Common myeloid progenitor, CD34-positive (primary cell): ENCODE results near the gene TFPI2.

Experiments used
- CTCF ChIA-PET: fragments of 350-600 bp; sonication (Branson Sonifier 250); formaldehyde crosslinking; loops from one replicate; lab custom pipeline; 2021; ENCODE audit warnings: antibody characterized with exemption; lab: Charles Lee
- POLR2A ChIA-PET: fragments of 350-600 bp; sonication (Branson Sonifier 250); formaldehyde crosslinking; loops from one replicate; lab custom pipeline; 2021; ENCODE audit warnings: antibody characterized with exemption; lab: Charles Lee
- DNase-seq, 3 donors: peaks; one replicate each; pipeline versions ENCODE4 v3.0.0 to v3.0.0-alpha.2; 2013
- H3K27ac ChIP-seq, 2 experiments: 1 replicate in 1 of 2; 2 replicates in 1 of 2; pipeline ENCODE4 v1.7.0; 2013; ENCODE audit warnings: inconsistent platforms in 2 of 2, low read length in 2 of 2, mild to moderate bottlenecking in 2 of 2, low read depth in 1 of 2, moderate library complexity in 1 of 2; ENCODE audit not compliant: severe bottlenecking in 2 of 2, insufficient read depth in 1 of 2, poor library complexity in 1 of 2
- H3K27me3 ChIP-seq, 5 experiments: replicated peaks in 2 of 5; 1 replicate in 3 of 5; 2 replicates in 2 of 5; pipeline versions ENCODE4 v1.6.1 to v1.7.0; 2013; ENCODE audit warnings: low read length in 4 of 5, mild to moderate bottlenecking in 2 of 5, moderate library complexity in 2 of 5, inconsistent platforms in 1 of 5; ENCODE audit not compliant: insufficient read depth in 5 of 5, control insufficient read depth in 4 of 5
- H3K36me3 ChIP-seq, 4 experiments: 1 replicate in 2 of 4; 2 replicates in 2 of 4; pipeline versions ENCODE4 v1.6.1 to v1.7.0; 2013; ENCODE audit warnings: low read length in 3 of 4, control low read depth in 1 of 4, mild to moderate bottlenecking in 1 of 4; ENCODE audit not compliant: control insufficient read depth in 4 of 4, insufficient read depth in 4 of 4
- H3K4me1 ChIP-seq, 4 experiments: 1 replicate in 3 of 4; 2 replicates in 1 of 4; pipeline versions ENCODE4 v1.6.1 to v1.7.1; 2013; ENCODE audit warnings: low read length in 3 of 4, mild to moderate bottlenecking in 3 of 4, control low read depth in 1 of 4, inconsistent platforms in 1 of 4, moderate library complexity in 1 of 4; ENCODE audit not compliant: control insufficient read depth in 4 of 4, insufficient read depth in 4 of 4; ENCODE audit errors: control extremely low read depth in 1 of 4
- H3K4me3 ChIP-seq, 7 experiments: 1 replicate in 4 of 7; 2 replicates in 3 of 7; pipeline versions ENCODE4 v1.5.1 to v1.7.0; 2013; ENCODE audit warnings: mild to moderate bottlenecking in 7 of 7, low read length in 6 of 7, moderate library complexity in 6 of 7, inconsistent platforms in 2 of 7, low read depth in 2 of 7, control low read depth in 1 of 7; ENCODE audit not compliant: insufficient read depth in 4 of 7, control insufficient read depth in 1 of 7; ENCODE audit errors: extremely low read depth in 1 of 7
- H3K9me3 ChIP-seq, 5 experiments: 1 replicate in 4 of 5; 2 replicates in 1 of 5; pipeline versions ENCODE4 v1.6.1 to v1.7.1; 2013; ENCODE audit warnings: low read length in 4 of 5, mild to moderate bottlenecking in 2 of 5, inconsistent platforms in 1 of 5, low read depth in 1 of 5, moderate library complexity in 1 of 5; ENCODE audit not compliant: control insufficient read depth in 4 of 5, insufficient read depth in 2 of 5; ENCODE audit errors: control extremely low read depth in 1 of 5
- WGBS: methylation state at CpG from one replicate; pipeline ENCODE4 v1.1.5; 2013; ENCODE audit not compliant: insufficient coverage; 5-methylcytosine and 5-hydroxymethylcytosine counted together

The TFPI2 gene

GRCh38 chr7:93858857-93859256, 31.7 kb downstream of the TFPI2 start:
- DNase-seq, result no peak
- Histone ChIP-seq H3K27ac (no peak overlapping the region), H3K4me1 (no peaks in the 10 kb centered on the region), H3K27me3 (peaks cover 0 to 28% (median 6%) of the 10 kb centered on the region in 5 experiments), H3K4me3 (no peak overlapping the region), H3K9me3 (no peaks in the 10 kb centered on the region), H3K36me3 (no peaks in the 10 kb centered on the region)
- 100% methylated on average over 1 of the region's 2 CpGs for WGBS
- CTCF ChIA-PET, result no interaction called here
- POLR2A ChIA-PET, result no interaction called here

- CTCF ChIA-PET, result no interaction called here
Measured at GRCh38 chr7:93856323-93856722, 34.2 kb downstream of the TFPI2 start.

DNA sequence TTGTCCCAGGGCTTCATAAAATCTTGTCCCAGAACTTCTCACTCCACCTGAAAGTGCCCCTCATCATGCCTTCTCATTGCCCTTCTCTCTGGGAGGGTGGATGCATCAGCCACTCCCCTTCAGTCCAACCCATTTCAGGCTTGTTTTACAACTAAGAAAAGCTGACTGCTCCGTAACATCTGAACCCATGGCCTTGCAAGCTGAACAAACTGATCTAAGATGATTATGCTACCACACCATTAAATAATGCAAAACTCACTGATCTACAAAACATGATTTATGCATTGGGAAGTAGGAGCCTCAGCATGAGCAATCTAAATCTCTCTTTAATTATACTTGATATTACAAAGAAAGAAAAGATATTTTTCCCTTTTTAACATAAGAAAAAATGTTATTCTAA, 34.8 kb downstream of the TFPI2 start:
- Histone ChIP-seq H3K9me3 (no peaks in the 10 kb centered on the region), H3K27ac (no peak overlapping the region), H3K36me3 (no peaks in the 10 kb centered on the region), H3K27me3 (peaks cover 0 to 24% (median 5%) of the 10 kb centered on the region in 5 experiments), H3K4me3 (no peak overlapping the region), H3K4me1 (no peaks in the 10 kb centered on the region)
- 71% methylated on average over 1 of the region's 1 CpG for WGBS
- CTCF ChIA-PET, result no interaction called here
- DNase-seq, result peak in 1 of 3 donors; percentile 1
- POLR2A ChIA-PET, result no interaction called here

More at GRCh38 chr7:93856323-93856722, 34.2 kb downstream of the TFPI2 start:
- peaks cover 0 to 24% (median 5%) of the 10 kb centered on the region in 5 experiments for H3K27me3 ChIP-seq
- H3K4me3 ChIP-seq, result no peak overlapping the region
- no peak overlapping the region for H3K27ac ChIP-seq
- POLR2A ChIA-PET, result no interaction called here
- no peaks in the 10 kb centered on the region for H3K9me3 ChIP-seq
- no peaks in the 10 kb centered on the region for H3K4me1 ChIP-seq
- DNase-seq, result peak in 2 of 3 donors; percentile 9 to 17
- no peaks in the 10 kb centered on the region for H3K36me3 ChIP-seq

DNA sequence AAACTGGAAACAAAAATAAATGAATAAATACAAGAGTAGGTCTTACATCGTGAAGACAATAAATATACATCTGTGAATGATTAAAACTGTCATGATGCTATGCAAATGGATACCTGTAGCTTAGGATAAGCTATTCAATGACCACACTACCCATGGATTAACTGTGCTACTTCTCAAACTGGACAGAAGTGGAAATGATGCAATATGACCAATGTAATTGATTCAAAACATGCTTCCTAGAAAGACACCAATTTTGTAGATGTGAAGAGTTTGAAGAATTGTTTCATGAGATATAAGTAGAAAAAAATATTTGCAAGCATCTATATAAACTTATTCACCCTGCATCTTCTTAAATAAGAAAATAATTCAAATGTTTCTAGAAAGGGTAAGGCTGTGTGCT, 36.1 kb downstream of the TFPI2 start:
- no CpG with 5 or more reads among the region's 1 CpG for WGBS
- CTCF ChIA-PET, result no interaction called here
- Histone ChIP-seq H3K27ac (no peak overlapping the region), H3K36me3 (no peaks in the 10 kb centered on the region), H3K4me3 (no peak overlapping the region), H3K4me1 (no peaks in the 10 kb centered on the region), H3K9me3 (no peaks in the 10 kb centered on the region), H3K27me3 (peaks cover 0 to 21% (median 5%) of the 10 kb centered on the region in 5 experiments)
- DNase-seq, result no peak
- POLR2A ChIA-PET, result interaction anchor here (0.5 to 0.6 kb wide), 2 partner anchors 37 to 308 kb away, joined by 3 read pairs; no protein-coding TSS in a partner anchor

GRCh38 chr7:93851536-93851935, 39.0 kb downstream of the TFPI2 start:
- Histone ChIP-seq H3K9me3 (no peaks in the 10 kb centered on the region), H3K36me3 (no peaks in the 10 kb centered on the region), H3K27me3 (peaks cover 0 to 10% (median 0%) of the 10 kb centered on the region in 5 experiments), H3K4me1 (no peaks in the 10 kb centered on the region), H3K4me3 (no peak overlapping the region), H3K27ac (no peak overlapping the region)
- ChIA-PET POLR2A (no interaction called here), CTCF (no interaction called here)
- DNase-seq, result no peak
- WGBS, result 100% methylated on average over 1 of the region's 2 CpGs

DNA sequence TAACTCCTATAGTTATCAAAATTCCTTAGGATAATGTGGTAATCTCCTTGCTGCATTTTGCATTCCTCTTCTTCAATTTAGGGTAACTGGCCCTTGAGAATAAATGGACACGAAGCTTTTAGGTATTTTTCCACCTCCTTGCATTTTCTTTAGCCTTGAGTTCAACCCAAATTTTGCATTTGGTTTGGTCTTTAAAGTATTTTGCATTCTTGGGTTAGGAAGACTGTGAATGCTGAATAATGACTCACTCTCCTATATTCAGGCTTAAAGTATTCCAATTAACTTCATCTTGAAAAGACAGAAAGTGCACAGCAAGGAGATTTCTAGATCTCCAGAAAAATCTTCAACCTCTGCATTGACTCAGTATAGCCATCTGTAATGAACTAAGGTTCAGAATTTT, 47.3 kb downstream of the TFPI2 start:
- H3K36me3 ChIP-seq, result no peaks in the 10 kb centered on the region
- DNase-seq, result no peak
- POLR2A ChIA-PET, result interaction anchor here (0.6 kb wide), 1 partner anchor 195 kb away, joined by 3 read pairs; no protein-coding TSS in a partner anchor
- no peak overlapping the region for H3K27ac ChIP-seq
- H3K27me3 ChIP-seq, result peaks cover 0 to 38% (median 9%) of the 10 kb centered on the region in 5 experiments
- CTCF ChIA-PET, result no interaction called here
- WGBS, result no CpG with 5 or more reads among the region's 1 CpG
- H3K4me3 ChIP-seq, result no peak overlapping the region
- no peaks in the 10 kb centered on the region for H3K4me1 ChIP-seq
- H3K9me3 ChIP-seq, result no peaks in the 10 kb centered on the region

DNA sequence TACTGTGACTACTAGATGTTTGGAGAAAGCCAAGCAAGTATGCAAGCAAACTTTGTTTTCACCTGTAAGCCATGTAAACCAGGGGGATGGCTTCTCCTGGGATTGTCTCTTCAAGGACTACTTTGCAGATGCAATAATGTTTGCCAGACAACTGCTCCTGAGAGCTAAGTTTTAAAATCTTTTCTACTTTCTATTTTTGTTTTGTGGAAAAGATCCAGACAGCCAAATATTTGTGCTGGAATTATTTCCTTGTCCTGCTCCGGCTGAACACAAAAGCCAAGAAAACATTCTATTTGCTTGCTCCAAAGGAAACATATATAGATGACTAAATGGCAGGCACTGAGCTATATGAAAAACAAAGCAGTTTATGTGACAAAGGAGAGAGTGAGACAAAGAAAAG, 51.6 kb downstream of the TFPI2 start:
- Histone ChIP-seq H3K9me3 (no peaks in the 10 kb centered on the region), H3K4me1 (no peaks in the 10 kb centered on the region), H3K27me3 (peaks cover 0 to 57% (median 12%) of the 10 kb centered on the region in 5 experiments), H3K4me3 (no peak overlapping the region), H3K27ac (no peak overlapping the region), H3K36me3 (no peaks in the 10 kb centered on the region)
- ChIA-PET CTCF (no interaction called here), POLR2A (no interaction called here)
- no CpG with 5 or more reads among the region's 1 CpG for WGBS
- DNase-seq, result no peak
